ENCODE measurements around the gene RNF225.
A peak's percentile ranks its signal among the peaks of the same experiment; 100 is the strongest.

RNF225 gene

GRCh38 chr19:58388175-58388526 is 7.3 kb upstream of the RNF225 start:
- Histone ChIP-seq H3K4me1 (ENCODE audit: control insufficient read depth in 2 of 2, insufficient read depth in 2 of 2, low read length in 2 of 2) (peaks cover 18 to 26% of the 10 kb centered on the region in 2 donors), H3K27me3 (ENCODE audit: control insufficient read depth in 2 of 2, insufficient read depth in 2 of 2, low read length in 2 of 2) (no peaks in the 10 kb centered on the region), H3K4me3 (ENCODE audit: low read length in 2 of 2) (peak overlapping the region; percentile 77 to 80), H3K36me3 (ENCODE audit: control insufficient read depth in 2 of 2, insufficient read depth in 2 of 2, low read length in 2 of 2) (peaks cover 8 to 18% of the 10 kb centered on the region in 2 donors), H3K9ac (ENCODE audit: low read depth in 1 of 2, low read length in 2 of 2) (peak overlapping the region in 1 of 2 donors; percentile 89), H3K9me3 (ENCODE audit: control insufficient read depth in 2 of 2, low read length in 2 of 2) (no peaks in the 10 kb centered on the region), H3K27ac (ENCODE audit: low read depth in 2 of 2, low read length in 2 of 2) (no peak overlapping the region)

GRCh38 chr19:58392945-58393724 is 2.3 kb upstream of the RNF225 start:
- H3K4me1 ChIP-seq (ENCODE audit: control insufficient read depth in 2 of 2, insufficient read depth in 2 of 2, low read length in 2 of 2), result peaks cover 6 to 9% of the 10 kb centered on the region in 2 donors
- H3K9me3 ChIP-seq (ENCODE audit: control insufficient read depth in 2 of 2, low read length in 2 of 2), result no peaks in the 10 kb centered on the region
- H3K9ac ChIP-seq (ENCODE audit: low read depth in 1 of 2, low read length in 2 of 2), result no peak overlapping the region
- no peak overlapping the region for H3K27ac ChIP-seq (ENCODE audit: low read depth in 2 of 2, low read length in 2 of 2)
- peaks cover 13 to 19% of the 10 kb centered on the region in 2 donors for H3K27me3 ChIP-seq (ENCODE audit: control insufficient read depth in 2 of 2, insufficient read depth in 2 of 2, low read length in 2 of 2)
- no peak overlapping the region for H3K4me3 ChIP-seq (ENCODE audit: low read length in 2 of 2)
- H3K36me3 ChIP-seq (ENCODE audit: control insufficient read depth in 2 of 2, insufficient read depth in 2 of 2, low read length in 2 of 2), result peaks cover 22 to 37% of the 10 kb centered on the region in 2 donors

GRCh38 chr19:58393725-58394033 is 1.8 kb upstream of the RNF225 start:
- Histone ChIP-seq H3K36me3 (ENCODE audit: control insufficient read depth in 2 of 2, insufficient read depth in 2 of 2, low read length in 2 of 2) (peaks cover 20 to 34% of the 10 kb centered on the region in 2 donors), H3K27ac (ENCODE audit: low read depth in 2 of 2, low read length in 2 of 2) (no peak overlapping the region)

GRCh38 chr19:58394821-58395219 is 636 bp upstream of the RNF225 start:
- Histone ChIP-seq H3K36me3 (ENCODE audit: control insufficient read depth in 2 of 2, insufficient read depth in 2 of 2, low read length in 2 of 2) (peaks cover 20 to 34% of the 10 kb centered on the region in 2 donors), H3K27ac (ENCODE audit: low read depth in 2 of 2, low read length in 2 of 2) (no peak overlapping the region), H3K4me3 (ENCODE audit: low read length in 2 of 2) (no peak overlapping the region), H3K9ac (ENCODE audit: low read depth in 1 of 2, low read length in 2 of 2) (no peak overlapping the region), H3K4me1 (ENCODE audit: control insufficient read depth in 2 of 2, insufficient read depth in 2 of 2, low read length in 2 of 2) (peaks cover 4 to 6% of the 10 kb centered on the region in 2 donors), H3K9me3 (ENCODE audit: control insufficient read depth in 2 of 2, low read length in 2 of 2) (no peaks in the 10 kb centered on the region), H3K27me3 (ENCODE audit: control insufficient read depth in 2 of 2, insufficient read depth in 2 of 2, low read length in 2 of 2) (peaks cover 13 to 23% of the 10 kb centered on the region in 2 donors)

More at GRCh38 chr19:58393725-58394033, 1.8 kb upstream of the RNF225 start:
- H3K27me3 ChIP-seq (ENCODE audit: control insufficient read depth in 2 of 2, insufficient read depth in 2 of 2, low read length in 2 of 2), result peaks cover 13 to 23% of the 10 kb centered on the region in 2 donors
- H3K4me3 ChIP-seq (ENCODE audit: low read length in 2 of 2), result no peak overlapping the region
- no peak overlapping the region for H3K9ac ChIP-seq (ENCODE audit: low read depth in 1 of 2, low read length in 2 of 2)
- H3K9me3 ChIP-seq (ENCODE audit: control insufficient read depth in 2 of 2, low read length in 2 of 2), result no peaks in the 10 kb centered on the region
- peaks cover 4 to 6% of the 10 kb centered on the region in 2 donors for H3K4me1 ChIP-seq (ENCODE audit: control insufficient read depth in 2 of 2, insufficient read depth in 2 of 2, low read length in 2 of 2)

GRCh38 chr19:58395979-58396627 is 647 bp downstream of the RNF225 start:
- no peak overlapping the region for H3K4me3 ChIP-seq (ENCODE audit: low read length in 2 of 2)
- no peak overlapping the region for H3K27ac ChIP-seq (ENCODE audit: low read depth in 2 of 2, low read length in 2 of 2)
- H3K36me3 ChIP-seq (ENCODE audit: control insufficient read depth in 2 of 2, insufficient read depth in 2 of 2, low read length in 2 of 2), result peaks cover 20 to 27% of the 10 kb centered on the region in 2 donors
- H3K9ac ChIP-seq (ENCODE audit: low read depth in 1 of 2, low read length in 2 of 2), result no peak overlapping the region
- no peaks in the 10 kb centered on the region for H3K9me3 ChIP-seq (ENCODE audit: control insufficient read depth in 2 of 2, low read length in 2 of 2)
- H3K4me1 ChIP-seq (ENCODE audit: control insufficient read depth in 2 of 2, insufficient read depth in 2 of 2, low read length in 2 of 2), result peaks cover 9 to 10% of the 10 kb centered on the region in 2 donors
- peaks cover 13 to 23% of the 10 kb centered on the region in 2 donors for H3K27me3 ChIP-seq (ENCODE audit: control insufficient read depth in 2 of 2, insufficient read depth in 2 of 2, low read length in 2 of 2)

- Histone ChIP-seq H3K36me3 (ENCODE audit: control insufficient read depth in 2 of 2, insufficient read depth in 2 of 2, low read length in 2 of 2) (peaks cover 20 to 27% of the 10 kb centered on the region in 2 donors), H3K27me3 (ENCODE audit: control insufficient read depth in 2 of 2, insufficient read depth in 2 of 2, low read length in 2 of 2) (peaks cover 13 to 23% of the 10 kb centered on the region in 2 donors), H3K27ac (ENCODE audit: low read depth in 2 of 2, low read length in 2 of 2) (no peak overlapping the region), H3K4me1 (ENCODE audit: control insufficient read depth in 2 of 2, insufficient read depth in 2 of 2, low read length in 2 of 2) (peaks cover 10% of the 10 kb centered on the region in 2 donors), H3K9me3 (ENCODE audit: control insufficient read depth in 2 of 2, low read length in 2 of 2) (no peaks in the 10 kb centered on the region), H3K9ac (ENCODE audit: low read depth in 1 of 2, low read length in 2 of 2) (no peak overlapping the region), H3K4me3 (ENCODE audit: low read length in 2 of 2) (no peak overlapping the region)
Observed at GRCh38 chr19:58396691-58397532, 1.5 kb downstream of the RNF225 start.

GRCh38 chr19:58397533-58398037 is 2.1 kb downstream of the RNF225 start:
- no peaks in the 10 kb centered on the region for H3K9me3 ChIP-seq (ENCODE audit: control insufficient read depth in 2 of 2, low read length in 2 of 2)
- peaks cover 20 to 25% of the 10 kb centered on the region in 2 donors for H3K36me3 ChIP-seq (ENCODE audit: control insufficient read depth in 2 of 2, insufficient read depth in 2 of 2, low read length in 2 of 2)
- peaks cover 10 to 14% of the 10 kb centered on the region in 2 donors for H3K4me1 ChIP-seq (ENCODE audit: control insufficient read depth in 2 of 2, insufficient read depth in 2 of 2, low read length in 2 of 2)
- H3K27ac ChIP-seq (ENCODE audit: low read depth in 2 of 2, low read length in 2 of 2), result no peak overlapping the region
- no peak overlapping the region for H3K9ac ChIP-seq (ENCODE audit: low read depth in 1 of 2, low read length in 2 of 2)
- no peak overlapping the region for H3K4me3 ChIP-seq (ENCODE audit: low read length in 2 of 2)
- peaks cover 13 to 23% of the 10 kb centered on the region in 2 donors for H3K27me3 ChIP-seq (ENCODE audit: control insufficient read depth in 2 of 2, insufficient read depth in 2 of 2, low read length in 2 of 2)

- no peak overlapping the region for H3K27ac ChIP-seq (ENCODE audit: low read depth in 2 of 2, low read length in 2 of 2)
- peaks cover 16 to 20% of the 10 kb centered on the region in 2 donors for H3K36me3 ChIP-seq (ENCODE audit: control insufficient read depth in 2 of 2, insufficient read depth in 2 of 2, low read length in 2 of 2)
- H3K4me3 ChIP-seq (ENCODE audit: low read length in 2 of 2), result no peak overlapping the region
- H3K9ac ChIP-seq (ENCODE audit: low read depth in 1 of 2, low read length in 2 of 2), result no peak overlapping the region
- H3K9me3 ChIP-seq (ENCODE audit: control insufficient read depth in 2 of 2, low read length in 2 of 2), result no peaks in the 10 kb centered on the region
- peaks cover 10 to 14% of the 10 kb centered on the region in 2 donors for H3K4me1 ChIP-seq (ENCODE audit: control insufficient read depth in 2 of 2, insufficient read depth in 2 of 2, low read length in 2 of 2)
- peaks cover 13 to 23% of the 10 kb centered on the region in 2 donors for H3K27me3 ChIP-seq (ENCODE audit: control insufficient read depth in 2 of 2, insufficient read depth in 2 of 2, low read length in 2 of 2)
Observed at GRCh38 chr19:58398087-58398486, 2.6 kb downstream of the RNF225 start.

GRCh38 chr19:58398545-58398944 is 3.1 kb downstream of the RNF225 start:
- Histone ChIP-seq H3K4me3 (ENCODE audit: low read length in 2 of 2) (no peak overlapping the region), H3K9ac (ENCODE audit: low read depth in 1 of 2, low read length in 2 of 2) (no peak overlapping the region), H3K9me3 (ENCODE audit: control insufficient read depth in 2 of 2, low read length in 2 of 2) (no peaks in the 10 kb centered on the region), H3K27me3 (ENCODE audit: control insufficient read depth in 2 of 2, insufficient read depth in 2 of 2, low read length in 2 of 2) (peaks cover 13 to 23% of the 10 kb centered on the region in 2 donors), H3K4me1 (ENCODE audit: control insufficient read depth in 2 of 2, insufficient read depth in 2 of 2, low read length in 2 of 2) (peaks cover 10 to 14% of the 10 kb centered on the region in 2 donors), H3K27ac (ENCODE audit: low read depth in 2 of 2, low read length in 2 of 2) (no peak overlapping the region), H3K36me3 (ENCODE audit: control insufficient read depth in 2 of 2, insufficient read depth in 2 of 2, low read length in 2 of 2) (peaks cover 12 to 16% of the 10 kb centered on the region in 2 donors)
